H9 (cell line): Measurements from ENCODE around the gene C19orf33. TPM values are rescaled to one million over a fixed set of nuclear protein-coding genes. Genes with fewer than 3 reads are reported as not detected.

Experiments used
- DNase-seq: peaks from one replicate; pipeline ENCODE4 v3.0.0-alpha.2; 2017
- H2AFZ ChIP-seq: one replicate; pipeline ENCODE4 v1.6.1; 2013; ENCODE audit warnings: mild to moderate bottlenecking, low read length, control low read depth, moderate library complexity
- H2AK5ac ChIP-seq: 2 replicates; pipeline ENCODE4 v1.6.1; 2013; ENCODE audit warnings: low read length, control low read depth, mixed read lengths; ENCODE audit not compliant: insufficient read length
- H2BK120ac ChIP-seq: one replicate; pipeline ENCODE4 v1.6.1; 2013; ENCODE audit warnings: low read depth, mild to moderate bottlenecking, low read length, control low read depth, inconsistent platforms; ENCODE audit not compliant: poor library complexity, severe bottlenecking
- H2BK12ac ChIP-seq: 2 replicates; pipeline ENCODE4 v1.6.1; 2013; ENCODE audit warnings: low read length, control low read depth, mixed read lengths, low read depth; ENCODE audit not compliant: insufficient read length
- H2BK15ac ChIP-seq: 2 replicates; pipeline ENCODE4 v1.6.1; 2013; ENCODE audit warnings: low read depth, low read length, control low read depth
- H2BK20ac ChIP-seq: one replicate; pipeline ENCODE4 v1.6.1; 2013; ENCODE audit warnings: low read depth, mild to moderate bottlenecking, low read length, control low read depth, inconsistent platforms; ENCODE audit not compliant: poor library complexity, severe bottlenecking
- H2BK5ac ChIP-seq: 2 replicates; pipeline ENCODE4 v1.6.1; 2013; ENCODE audit warnings: low read length, control low read depth, mixed read lengths; ENCODE audit not compliant: insufficient read length
- H3K14ac ChIP-seq: 2 replicates; pipeline ENCODE4 v1.6.1; 2013; ENCODE audit warnings: low read length, control low read depth; ENCODE audit not compliant: insufficient read depth
- H3K18ac ChIP-seq: 2 replicates; pipeline ENCODE4 v1.6.1; 2013; ENCODE audit warnings: low read depth, mild to moderate bottlenecking, mixed read lengths, low read length, control low read depth; ENCODE audit not compliant: insufficient read length
- H3K23ac ChIP-seq: 2 replicates; pipeline ENCODE4 v1.6.1; 2013; ENCODE audit warnings: low read length, control low read depth, mixed read lengths, low read depth; ENCODE audit not compliant: insufficient read length
- H3K23me2 ChIP-seq: 2 replicates; pipeline ENCODE4 v1.6.1; 2013; ENCODE audit warnings: low read depth, mild to moderate bottlenecking, mixed read lengths, low read length, control low read depth; ENCODE audit not compliant: insufficient read length, poor library complexity, severe bottlenecking
- H3K27ac ChIP-seq: 2 replicates; pipeline ENCODE4 v1.5.1; 2013; ENCODE audit warnings: low read length, control low read depth, mixed read lengths, low read depth; ENCODE audit not compliant: insufficient read length
- H3K27me3 ChIP-seq: 2 replicates; pipeline ENCODE4 v1.6.1; 2013; ENCODE audit warnings: low read length, control low read depth, inconsistent platforms; ENCODE audit not compliant: insufficient read depth
- H3K4ac ChIP-seq: 2 replicates; pipeline ENCODE4 v1.6.1; 2013; ENCODE audit warnings: low read depth, mild to moderate bottlenecking, control low read depth, inconsistent platforms, low read length, moderate library complexity
- H3K4me1 ChIP-seq: 2 replicates; pipeline ENCODE4 v1.6.1; 2013; ENCODE audit warnings: low read length, control low read depth, inconsistent platforms; ENCODE audit not compliant: insufficient read depth
- H3K4me2 ChIP-seq: 2 replicates; pipeline ENCODE4 v1.6.1; 2013; ENCODE audit warnings: low read length, control low read depth, mixed read lengths; ENCODE audit not compliant: insufficient read length, insufficient read depth
- H3K56ac ChIP-seq: 2 replicates; pipeline ENCODE4 v1.6.1; 2013; ENCODE audit warnings: low read depth, mild to moderate bottlenecking, mixed read lengths, low read length, control low read depth; ENCODE audit not compliant: insufficient read length
- H3K79me1 ChIP-seq: 2 replicates; pipeline ENCODE4 v1.6.1; 2013; ENCODE audit warnings: low read depth, mild to moderate bottlenecking, moderate library complexity, low read length, control low read depth, inconsistent platforms; ENCODE audit not compliant: insufficient read depth, poor library complexity, severe bottlenecking
- H3K79me2 ChIP-seq: 2 replicates; pipeline ENCODE4 v1.6.1; 2013; ENCODE audit warnings: low read length, control low read depth, inconsistent platforms; ENCODE audit not compliant: insufficient read depth
- H3K9ac ChIP-seq: 2 replicates; pipeline ENCODE4 v1.6.1; 2013; ENCODE audit warnings: low read length, control low read depth, mixed read lengths; ENCODE audit not compliant: insufficient read length; ENCODE audit errors: extremely low read depth
- H3K9me3 ChIP-seq: one replicate; pipeline ENCODE4 v1.6.1; 2013; ENCODE audit warnings: low read depth, low read length, inconsistent platforms; ENCODE audit not compliant: control insufficient read depth
- H3T11ph ChIP-seq: one replicate; pipeline ENCODE4 v1.6.1; 2013; ENCODE audit warnings: mild to moderate bottlenecking, low read length, control low read depth, inconsistent platforms
- H4K20me1 ChIP-seq: one replicate; pipeline ENCODE4 v1.6.1; 2013; ENCODE audit not compliant: control insufficient read depth, insufficient read length, insufficient read depth
- H4K5ac ChIP-seq: 2 replicates; pipeline ENCODE4 v1.6.1; 2013; ENCODE audit warnings: low read depth, mild to moderate bottlenecking, mixed read lengths, low read length, control low read depth; ENCODE audit not compliant: insufficient read length
- H4K8ac ChIP-seq: replicated peaks from 2 replicates; pipeline ENCODE4 v1.6.1; 2013; ENCODE audit warnings: low read length, control low read depth, mixed read lengths, low read depth; ENCODE audit not compliant: insufficient read length
- H4K91ac ChIP-seq: 2 replicates; pipeline ENCODE4 v1.6.1; 2013; ENCODE audit warnings: low read depth, mild to moderate bottlenecking, moderate library complexity, mixed read lengths, low read length, control low read depth; ENCODE audit not compliant: insufficient read length
- H3K27ac Mint-ChIP-seq, 3 experiments: 2 replicates in 2 of 3; 3 replicates in 1 of 3; pipeline ENCODE4 v1.8.0; 2020 to 2021; ENCODE audit warnings: mixed read lengths in 3 of 3, mild to moderate bottlenecking in 1 of 3, moderate library complexity in 1 of 3
- H3K27me3 Mint-ChIP-seq: 2 replicates; pipeline ENCODE4 v1.8.0; 2021; ENCODE audit warnings: low read depth, mild to moderate bottlenecking, moderate library complexity, mixed read lengths
- H3K36me3 Mint-ChIP-seq, 3 experiments: 2 replicates in 2 of 3; 3 replicates in 1 of 3; pipeline ENCODE4 v1.8.0; 2020 to 2021; ENCODE audit warnings: low read depth in 3 of 3, mixed read lengths in 3 of 3; ENCODE audit not compliant: insufficient read depth in 1 of 3
- H3K4me1 Mint-ChIP-seq, 2 experiments: 2 replicates each; pipeline ENCODE4 v1.8.0; 2020; ENCODE audit warnings: mixed read lengths in 2 of 2
- H3K4me3 Mint-ChIP-seq, 2 experiments: 2 replicates in 1 of 2; 3 replicates in 1 of 2; pipeline ENCODE4 v1.8.0; 2020 to 2021; ENCODE audit warnings: mild to moderate bottlenecking in 2 of 2, mixed read lengths in 2 of 2, moderate library complexity in 1 of 2
- H3K9me3 Mint-ChIP-seq, 2 experiments: 2 replicates in 1 of 2; 3 replicates in 1 of 2; pipeline ENCODE4 v1.8.0; 2020; ENCODE audit warnings: mild to moderate bottlenecking in 2 of 2, mixed read lengths in 2 of 2, moderate library complexity in 1 of 2
- WGBS: extraction: QIAGEN DNeasy Blood & Tissue Kit; methylation state at CpG from one replicate; pipeline ENCODE4 v1.1.7; 2013; ENCODE audit warnings: missing lambda C conversion rate, low lambda C conversion rate, mixed read lengths; ENCODE audit not compliant: insufficient read length; ENCODE audit errors: extremely low coverage; 5-methylcytosine and 5-hydroxymethylcytosine counted together
- total RNA-seq: library from RNA; stranded (reverse); gene quantifications from 2 replicates; pipeline ENCODE4 v1.2.1, GENCODE V29; 2021
- TF ChIP-seq, protein P1 (sequence below): fragments of 200-600 bp; sonication (generic); conservative IDR thresholded peaks from 3 replicates; pipeline ENCODE4 v1.8.0; 2021; ENCODE audit warnings: antibody characterized with exemption, mild to moderate bottlenecking

The C19orf33 gene
- total RNA-seq, 1 experiment from 2014 or later = not detected

DNA sequence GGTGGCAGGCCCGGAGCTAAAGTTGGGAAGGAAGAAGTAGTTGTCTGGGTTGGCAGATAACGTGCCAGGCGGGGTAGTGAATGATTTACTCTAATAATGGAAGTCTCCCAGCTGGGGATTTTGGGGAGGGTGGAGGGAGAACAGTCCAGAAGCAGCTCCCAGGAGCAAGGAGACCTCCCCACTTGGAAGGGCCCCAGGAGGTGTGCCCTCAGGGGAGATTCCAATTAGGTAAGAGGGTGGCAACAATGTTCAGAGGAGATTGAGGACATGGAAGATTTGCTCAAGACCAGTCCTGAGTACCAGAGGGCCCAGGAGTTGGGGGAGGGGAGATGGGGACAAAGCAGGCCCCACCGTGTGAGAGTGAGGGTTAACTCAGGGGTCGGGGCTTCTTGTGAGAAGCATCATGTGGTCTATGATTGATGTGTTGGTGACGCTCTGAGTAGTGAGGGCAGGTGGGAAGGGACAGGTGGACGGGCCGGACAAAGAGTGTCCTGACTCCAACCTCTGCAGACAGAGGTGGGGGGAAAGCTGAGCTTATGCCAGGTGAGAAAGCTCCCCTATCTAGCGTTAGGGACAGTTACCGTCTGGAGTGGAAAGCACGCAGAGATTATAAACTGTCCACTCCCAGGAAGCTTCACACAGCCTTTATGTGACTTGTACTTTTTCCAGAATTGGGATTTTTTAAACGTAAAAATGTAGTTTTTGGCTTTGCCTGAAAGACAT lies 36.1 kb upstream of the C19orf33 start:
- peaks cover 2 to 20% (median 16%) of the 10 kb centered on the region in 3 experiments; a peak in 4 of 7 replicates for H3K36me3 Mint-ChIP-seq
- H4K20me1 ChIP-seq = no peaks in the 10 kb centered on the region

More for the DNA sequence above, 36.1 kb upstream of the C19orf33 start:
- Histone ChIP-seq H3K9ac (no peak overlapping the region), H2BK120ac (no peak overlapping the region), H2BK12ac (no peak overlapping the region), H3K14ac (no peak overlapping the region), H3K27ac (no peak overlapping the region), H2BK15ac (no peak overlapping the region), H3K18ac (no peak overlapping the region), H3K56ac (no peak overlapping the region), H3K4me1 (peaks cover 12% of the 10 kb centered on the region; the same call in 1 of the 2 replicates), H3K4ac (no peak overlapping the region), H4K91ac (no peak overlapping the region), H4K8ac (no peak overlapping the region), H3K23ac (no peak overlapping the region), H3K23me2 (peaks cover 11% of the 10 kb centered on the region), H3K79me2 (peaks cover 39% of the 10 kb centered on the region; the same call in 1 of the 2 replicates), H4K5ac (no peak overlapping the region), H3K27me3 (no peaks in the 10 kb centered on the region), H3K9me3 (no peaks in the 10 kb centered on the region), H2BK5ac (no peak overlapping the region), H3K4me2 (no peak overlapping the region), H2AFZ (no peak overlapping the region), H3T11ph (no peak overlapping the region), H2BK20ac (no peak overlapping the region), H2AK5ac (no peak overlapping the region), H3K79me1 (peaks cover 17% of the 10 kb centered on the region)
- Mint-ChIP-seq H3K9me3 (no peaks in the 10 kb centered on the region; a peak in 2 of 5 replicates), H3K27me3 (no peaks in the 10 kb centered on the region), H3K4me1 (peaks cover 62 to 64% of the 10 kb centered on the region in 2 experiments), H3K4me3 (peak overlapping the region; percentile 24 to 100), H3K27ac (peak overlapping the region; percentile 68 to 96 (median 94); a peak in 6 of 7 replicates)
- no peak for DNase-seq
- TF ChIP-seq, protein P1, sequence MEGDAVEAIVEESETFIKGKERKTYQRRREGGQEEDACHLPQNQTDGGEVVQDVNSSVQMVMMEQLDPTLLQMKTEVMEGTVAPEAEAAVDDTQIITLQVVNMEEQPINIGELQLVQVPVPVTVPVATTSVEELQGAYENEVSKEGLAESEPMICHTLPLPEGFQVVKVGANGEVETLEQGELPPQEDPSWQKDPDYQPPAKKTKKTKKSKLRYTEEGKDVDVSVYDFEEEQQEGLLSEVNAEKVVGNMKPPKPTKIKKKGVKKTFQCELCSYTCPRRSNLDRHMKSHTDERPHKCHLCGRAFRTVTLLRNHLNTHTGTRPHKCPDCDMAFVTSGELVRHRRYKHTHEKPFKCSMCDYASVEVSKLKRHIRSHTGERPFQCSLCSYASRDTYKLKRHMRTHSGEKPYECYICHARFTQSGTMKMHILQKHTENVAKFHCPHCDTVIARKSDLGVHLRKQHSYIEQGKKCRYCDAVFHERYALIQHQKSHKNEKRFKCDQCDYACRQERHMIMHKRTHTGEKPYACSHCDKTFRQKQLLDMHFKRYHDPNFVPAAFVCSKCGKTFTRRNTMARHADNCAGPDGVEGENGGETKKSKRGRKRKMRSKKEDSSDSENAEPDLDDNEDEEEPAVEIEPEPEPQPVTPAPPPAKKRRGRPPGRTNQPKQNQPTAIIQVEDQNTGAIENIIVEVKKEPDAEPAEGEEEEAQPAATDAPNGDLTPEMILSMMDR = no peak
- WGBS = no CpG with 5 or more reads among the region's 12 CpGs
